Stimulated activated CD4-positive, alpha-beta T cell treated with anti-CD3 and anti-CD28 coated beads, Interleukin-15, amount 100 ng/mL, for 24 hours (primary cell): ENCODE data around the gene PARD3B.

ENCODE experiments used
- DNase-seq: peaks from one replicate; pipeline ENCODE4 v3.0.0-alpha.2; 2020

PARD3B gene

GRCh38 chr2:204544961-204545860 lies at the start of gene PARD3B:
Gene PARD3B, plus strand, starts transcription at chr2:204545475. Its CDS starts 525 bp downstream, at chr2:204546000.
- peak; percentile 60 for DNase-seq

GRCh38 chr2:204496779-204497178 lies 48.5 kb upstream of the PARD3B start:
- no peak for DNase-seq

GRCh38 chr2:204497855-204498254 lies 47.4 kb upstream of the PARD3B start:
- no peak for DNase-seq

GRCh38 chr2:204498291-204498690 lies 47.0 kb upstream of the PARD3B start:
- no peak for DNase-seq

GRCh38 chr2:204503869-204504268 lies 41.4 kb upstream of the PARD3B start:
- no peak for DNase-seq

- no peak for DNase-seq
Observed at GRCh38 chr2:204504594-204504993, 40.7 kb upstream of the PARD3B start.

GRCh38 chr2:204505488-204505887 lies 39.8 kb upstream of the PARD3B start:
- DNase-seq: no peak

GRCh38 chr2:204505946-204506345 lies 39.3 kb upstream of the PARD3B start:
- no peak for DNase-seq

GRCh38 chr2:204507636-204508035 lies 37.6 kb upstream of the PARD3B start:
- no peak for DNase-seq

- DNase-seq: no peak
Observed at GRCh38 chr2:204510709-204511420, 34.4 kb upstream of the PARD3B start.

- DNase-seq: no peak
Observed at GRCh38 chr2:204514439-204514838, 30.8 kb upstream of the PARD3B start.

- no peak for DNase-seq
Observed at GRCh38 chr2:204515416-204515815, 29.9 kb upstream of the PARD3B start.

- no peak for DNase-seq
Observed at GRCh38 chr2:204517154-204517553, 28.1 kb upstream of the PARD3B start.

- no peak for DNase-seq
Observed at GRCh38 chr2:204529795-204530463, 15.3 kb upstream of the PARD3B start.

- no peak for DNase-seq
Observed at GRCh38 chr2:204530464-204530805, 14.8 kb upstream of the PARD3B start.

GRCh38 chr2:204533629-204534370 lies 11.5 kb upstream of the PARD3B start:
- DNase-seq: no peak

GRCh38 chr2:204535356-204535755 lies 9.9 kb upstream of the PARD3B start:
- DNase-seq: no peak

- DNase-seq: no peak
Observed at GRCh38 chr2:204535764-204536163, 9.5 kb upstream of the PARD3B start.

- DNase-seq: no peak
Observed at GRCh38 chr2:204538182-204539018, 6.9 kb upstream of the PARD3B start.

- no peak for DNase-seq
Observed at GRCh38 chr2:204539019-204539385, 6.3 kb upstream of the PARD3B start.

GRCh38 chr2:204541637-204542036 lies 3.6 kb upstream of the PARD3B start:
- no peak for DNase-seq

- DNase-seq: no peak
Observed at GRCh38 chr2:204542982-204543608, 2.2 kb upstream of the PARD3B start.
